Occipital lobe (tissue), 2 donors: ENCODE results near the gene TLX2. TPM values are rescaled to one million over a fixed set of nuclear protein-coding genes. Genes with fewer than 3 reads are reported as not detected.

Experiments used
- DNase-seq: peaks from one replicate; lab custom pipeline; 2025; lab: John Stamatoyannopoulos, UW
- total RNA-seq: library from RNA; depleted of rRNA; stranded (reverse); fragments of >200 nt; gene quantifications from one replicate; pipeline ENCODE4 v1.2.3, GENCODE V29; 2014

Gene TLX2
- total RNA-seq, 1 donor from 2014 or later, result not detected

DNA sequence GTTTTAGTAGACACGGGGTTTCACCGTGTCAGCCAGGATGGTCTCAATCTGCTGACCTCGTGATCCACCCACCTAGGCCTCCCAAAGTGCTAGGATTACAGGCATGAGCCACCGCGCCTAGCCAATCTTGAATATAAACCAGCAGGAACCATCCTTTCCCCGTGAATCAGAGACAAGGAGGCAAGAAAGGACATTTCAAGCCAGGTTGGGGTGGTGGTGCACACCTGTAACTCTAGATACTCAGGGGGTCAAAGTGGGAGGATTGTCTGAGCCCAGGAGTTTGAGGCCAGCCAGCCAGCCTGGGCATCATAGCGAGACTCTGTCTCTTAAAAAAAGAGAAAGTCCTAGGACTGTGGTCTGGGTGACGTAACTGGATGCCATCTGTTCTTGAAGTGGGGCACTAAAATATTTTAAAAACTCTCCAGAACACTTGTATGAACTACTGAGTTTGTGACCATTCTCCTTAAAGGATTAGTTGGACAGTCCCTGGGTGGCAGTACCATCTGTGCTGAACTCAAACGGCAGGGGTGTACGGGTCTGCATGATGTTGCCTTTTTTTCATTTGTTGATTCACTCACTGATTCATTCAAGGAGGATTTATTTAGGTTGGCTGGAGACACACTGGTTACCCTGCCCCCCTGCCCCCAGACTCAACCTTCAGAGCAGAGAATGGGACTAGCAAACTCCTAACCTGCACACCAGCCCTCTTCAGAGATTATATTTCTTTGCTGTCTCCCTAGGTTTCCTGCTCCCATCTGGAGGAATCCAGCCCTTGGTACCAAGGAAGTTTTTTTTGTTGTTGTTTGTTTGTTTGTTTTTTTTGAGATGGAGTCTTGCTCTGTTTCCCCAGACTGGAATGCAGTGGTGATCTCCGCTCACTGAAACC is 2.9 kb upstream of the TLX2 start:
- DNase-seq, result no peak

DNA sequence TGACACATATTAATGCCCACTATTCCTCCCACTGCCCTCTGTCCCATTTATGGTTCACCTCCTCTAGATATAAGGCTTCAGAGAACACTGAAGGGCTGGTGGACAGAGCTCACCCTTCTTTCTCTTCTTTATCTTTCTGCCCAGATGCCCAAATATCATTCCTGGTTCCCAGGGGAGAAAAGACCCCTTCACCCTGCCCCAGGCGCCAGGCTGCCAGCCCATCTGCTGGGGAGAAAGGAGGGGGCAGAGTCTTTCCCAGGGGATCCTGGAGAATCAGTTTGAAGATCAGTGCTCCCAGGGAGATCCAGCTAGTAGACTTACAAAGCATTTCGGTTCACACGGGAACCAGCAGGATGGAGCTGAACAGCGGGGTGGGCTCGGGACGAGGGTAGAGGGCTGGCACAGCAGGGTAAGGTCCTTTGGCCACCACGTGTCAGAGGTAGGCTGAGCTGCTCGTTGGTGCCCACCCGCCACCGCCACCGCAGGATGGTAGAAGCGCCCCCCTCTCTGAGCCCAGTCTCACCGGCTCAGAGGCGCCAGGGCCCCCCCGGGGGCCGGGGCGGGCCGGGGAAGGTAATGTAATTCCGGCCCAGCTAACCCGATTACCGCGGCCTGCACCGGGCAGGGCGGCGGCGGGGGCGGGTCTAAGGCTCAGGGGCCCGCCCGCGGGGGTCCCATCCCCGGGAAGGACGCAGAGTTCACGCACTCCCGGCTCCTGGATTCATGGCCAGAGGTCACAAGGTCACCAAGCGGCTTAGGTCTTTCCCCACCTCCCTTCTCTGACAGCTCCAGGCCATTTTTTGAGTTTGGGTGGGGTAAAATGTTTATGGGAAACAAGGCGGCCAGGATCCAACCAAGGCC is 1.3 kb upstream of the TLX2 start:
- DNase-seq, result no peak

DNA sequence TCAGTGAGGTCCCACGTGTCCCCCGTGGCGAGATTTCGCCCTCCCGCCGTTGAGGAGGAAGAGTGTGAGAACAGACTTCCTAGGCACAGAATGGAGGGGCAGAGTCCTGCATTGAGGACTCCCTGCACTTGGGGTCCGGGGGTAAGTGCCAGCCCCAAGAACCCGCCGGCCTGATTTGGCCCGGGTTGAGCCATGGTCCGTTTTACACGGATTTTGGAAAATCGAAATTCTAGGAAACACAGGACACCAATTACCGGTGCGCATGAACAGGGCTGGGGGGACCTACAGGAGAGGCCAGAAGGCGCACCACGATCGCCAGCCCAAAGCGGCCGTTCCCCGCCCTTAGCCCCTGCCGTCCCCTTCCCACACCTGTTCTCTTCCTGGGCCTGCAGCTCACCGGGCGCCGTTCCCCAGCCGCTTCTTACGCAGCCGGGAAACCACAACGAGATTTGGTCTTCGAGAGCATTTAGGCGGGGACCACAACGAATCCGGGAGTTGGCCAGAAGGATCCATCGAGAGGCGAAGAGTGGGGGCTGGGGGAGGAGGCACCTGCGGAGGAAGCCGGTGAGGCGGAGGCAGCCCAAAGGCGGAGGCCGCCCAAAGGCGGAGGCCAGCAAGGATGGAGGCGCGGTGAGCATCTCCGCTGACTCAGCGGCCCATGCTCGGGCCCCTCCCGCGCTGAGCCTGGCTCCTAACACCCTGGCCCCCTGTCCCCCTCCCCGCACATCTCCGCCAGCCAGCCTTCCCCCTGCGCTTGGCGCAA is 464 bp upstream of the TLX2 start:
- no peak for DNase-seq

DNA sequence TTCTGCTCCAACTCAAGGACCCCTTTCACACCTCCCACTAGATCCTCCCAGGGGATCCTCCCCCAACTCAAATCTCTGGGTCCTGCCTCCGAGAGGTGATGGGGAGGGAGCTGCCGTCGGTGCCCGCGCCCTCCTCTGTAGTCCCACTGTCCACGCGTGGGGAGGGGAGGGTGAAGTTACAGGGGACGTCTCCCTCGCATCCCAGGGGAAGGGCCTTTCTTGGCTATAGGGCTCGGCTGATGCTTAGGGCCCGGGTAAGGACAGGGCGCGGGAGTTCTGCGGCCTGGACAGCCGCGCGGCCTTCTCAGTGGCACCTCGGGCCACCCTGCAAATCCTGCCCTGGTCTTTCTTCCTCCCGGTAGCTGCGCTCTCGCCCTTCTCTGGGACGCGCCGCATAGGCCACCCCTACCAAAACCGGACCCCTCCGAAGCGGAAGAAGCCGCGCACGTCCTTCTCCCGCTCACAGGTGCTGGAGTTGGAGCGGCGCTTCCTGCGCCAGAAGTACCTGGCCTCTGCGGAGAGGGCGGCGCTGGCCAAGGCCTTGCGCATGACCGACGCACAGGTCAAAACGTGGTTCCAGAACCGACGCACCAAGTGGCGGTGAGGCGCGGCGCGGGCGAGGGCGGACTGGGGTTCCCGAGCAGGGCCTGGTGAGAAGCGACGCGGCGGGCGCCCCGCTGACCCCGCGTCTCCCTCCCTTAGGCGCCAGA is 1.2 kb downstream of the TLX2 start:
- no peak for DNase-seq

DNA sequence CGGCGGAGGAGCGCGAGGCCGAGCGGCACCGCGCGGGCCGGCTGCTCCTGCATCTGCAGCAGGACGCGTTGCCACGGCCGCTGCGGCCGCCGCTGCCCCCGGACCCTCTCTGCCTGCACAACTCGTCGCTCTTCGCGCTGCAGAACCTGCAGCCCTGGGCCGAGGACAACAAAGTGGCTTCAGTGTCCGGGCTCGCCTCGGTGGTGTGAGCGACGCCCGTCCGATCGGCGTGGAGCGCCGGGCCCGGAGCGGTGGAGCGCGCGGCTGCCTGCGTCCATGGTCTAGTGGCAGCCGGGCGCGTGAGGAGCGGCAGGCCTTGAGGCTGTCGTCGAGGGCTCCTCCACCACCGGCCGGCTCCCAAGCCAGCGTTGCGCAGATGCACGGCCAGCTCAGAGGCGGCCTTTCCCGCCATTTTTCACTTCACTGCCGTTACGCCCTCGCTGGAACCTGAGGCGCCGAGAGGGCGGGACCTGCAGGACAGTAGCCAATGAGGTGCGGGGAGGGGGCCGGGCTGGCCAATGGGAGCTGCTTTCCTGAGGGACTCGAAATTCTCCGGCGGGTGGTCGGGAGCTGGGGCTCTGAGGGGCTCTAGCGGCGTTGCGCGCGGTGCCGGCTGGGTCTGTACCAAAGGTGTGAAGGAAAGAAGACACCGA is 1.9 kb downstream of the TLX2 start:
- no peak for DNase-seq

DNA sequence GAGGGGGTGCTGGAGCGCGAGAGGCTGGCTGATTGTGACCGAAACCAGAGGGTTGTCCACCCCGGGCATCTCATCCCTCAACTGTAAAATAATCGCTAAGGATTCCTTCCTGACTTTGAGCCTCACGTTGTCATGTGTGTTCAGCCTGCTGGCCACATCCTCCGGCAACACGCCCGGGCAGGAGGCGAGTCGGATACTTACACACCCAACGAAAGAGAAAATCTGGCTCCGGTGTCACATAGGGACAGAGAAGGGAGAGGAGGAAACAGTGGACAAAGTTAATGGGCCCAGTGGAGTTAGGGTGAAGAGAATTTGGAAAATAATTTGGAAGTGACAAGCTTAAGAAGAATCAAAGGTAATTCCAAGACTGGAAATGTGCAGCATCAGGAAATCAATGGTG is 2.4 kb downstream of the TLX2 start:
- DNase-seq, result no peak

DNA sequence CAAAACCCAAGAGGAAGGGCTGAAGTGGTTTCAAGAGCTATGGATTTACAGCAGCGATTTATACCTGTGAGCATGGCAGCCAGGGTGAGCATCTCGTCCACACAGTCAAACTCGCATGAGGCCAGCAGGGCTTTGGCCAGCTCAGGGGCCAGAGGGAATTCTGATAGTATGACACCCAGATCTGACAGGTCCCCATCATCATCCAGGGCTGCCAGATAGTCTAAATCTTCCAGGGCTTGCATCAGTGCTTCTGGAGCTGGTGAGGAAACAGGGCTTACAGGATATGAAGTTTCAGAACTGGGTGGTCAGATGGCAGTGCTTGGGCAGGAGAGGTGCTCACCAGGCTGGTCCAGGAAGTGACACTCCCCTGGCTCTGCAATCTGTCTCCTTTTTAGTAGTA is 8.3 kb downstream of the TLX2 start:
- no peak for DNase-seq

DNA sequence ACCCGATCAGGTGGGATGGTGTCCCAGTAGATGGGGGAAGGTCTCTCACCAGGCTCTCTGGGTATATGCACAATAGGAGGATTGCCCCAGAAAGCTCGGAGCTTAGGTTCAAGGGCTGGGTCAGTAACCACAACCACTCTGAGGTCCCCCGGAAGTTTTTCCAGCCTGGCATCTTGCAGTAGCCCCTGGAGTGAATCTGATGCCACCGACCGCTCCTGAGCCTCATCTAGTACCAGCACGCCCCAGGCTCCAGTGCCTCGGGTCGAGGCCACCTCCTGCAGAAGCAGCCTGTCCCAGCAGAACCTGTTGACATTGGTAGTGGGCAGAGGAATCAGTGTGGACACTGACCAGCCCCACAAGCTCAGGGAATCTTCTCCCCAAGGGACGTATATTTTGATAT is 9.8 kb downstream of the TLX2 start:
- DNase-seq, result no peak

DNA sequence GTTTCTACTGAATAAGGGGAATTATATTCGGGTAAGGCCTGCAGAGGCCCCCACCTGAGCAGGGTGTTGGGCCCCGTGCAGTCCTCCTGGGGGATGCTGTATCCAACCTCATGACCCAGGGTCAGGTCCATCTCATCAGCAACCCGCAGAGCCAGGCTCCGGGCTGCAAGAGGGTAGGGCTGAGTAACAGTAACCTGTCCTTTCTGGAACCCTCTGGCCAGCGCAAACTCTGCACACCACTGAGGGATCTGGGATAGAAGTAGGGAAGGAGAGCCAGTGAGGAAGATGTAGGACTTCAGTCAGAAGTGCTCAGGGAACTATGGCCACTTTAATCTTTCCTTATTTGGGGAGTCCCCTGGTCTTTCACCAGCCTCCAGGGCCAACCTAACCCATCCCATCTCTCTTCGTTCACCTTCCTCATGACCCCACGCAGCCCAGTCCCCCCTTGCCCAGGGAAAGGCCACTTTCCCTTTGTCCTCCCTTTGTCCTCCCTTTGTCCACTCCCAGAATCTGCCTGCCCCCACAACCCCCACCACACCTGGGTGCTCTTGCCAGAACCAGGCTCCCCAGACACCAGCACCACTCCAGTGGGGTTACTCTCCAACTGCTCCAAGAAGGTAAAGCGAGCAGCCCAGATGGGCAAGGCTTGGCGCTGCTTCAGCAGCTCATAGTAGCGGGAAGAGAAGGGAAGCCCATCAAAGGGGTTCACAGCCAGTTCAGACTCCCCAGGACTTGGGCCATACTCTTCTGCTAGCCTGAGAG is 10.9 kb downstream of the TLX2 start:
- DNase-seq, result no peak

DNA sequence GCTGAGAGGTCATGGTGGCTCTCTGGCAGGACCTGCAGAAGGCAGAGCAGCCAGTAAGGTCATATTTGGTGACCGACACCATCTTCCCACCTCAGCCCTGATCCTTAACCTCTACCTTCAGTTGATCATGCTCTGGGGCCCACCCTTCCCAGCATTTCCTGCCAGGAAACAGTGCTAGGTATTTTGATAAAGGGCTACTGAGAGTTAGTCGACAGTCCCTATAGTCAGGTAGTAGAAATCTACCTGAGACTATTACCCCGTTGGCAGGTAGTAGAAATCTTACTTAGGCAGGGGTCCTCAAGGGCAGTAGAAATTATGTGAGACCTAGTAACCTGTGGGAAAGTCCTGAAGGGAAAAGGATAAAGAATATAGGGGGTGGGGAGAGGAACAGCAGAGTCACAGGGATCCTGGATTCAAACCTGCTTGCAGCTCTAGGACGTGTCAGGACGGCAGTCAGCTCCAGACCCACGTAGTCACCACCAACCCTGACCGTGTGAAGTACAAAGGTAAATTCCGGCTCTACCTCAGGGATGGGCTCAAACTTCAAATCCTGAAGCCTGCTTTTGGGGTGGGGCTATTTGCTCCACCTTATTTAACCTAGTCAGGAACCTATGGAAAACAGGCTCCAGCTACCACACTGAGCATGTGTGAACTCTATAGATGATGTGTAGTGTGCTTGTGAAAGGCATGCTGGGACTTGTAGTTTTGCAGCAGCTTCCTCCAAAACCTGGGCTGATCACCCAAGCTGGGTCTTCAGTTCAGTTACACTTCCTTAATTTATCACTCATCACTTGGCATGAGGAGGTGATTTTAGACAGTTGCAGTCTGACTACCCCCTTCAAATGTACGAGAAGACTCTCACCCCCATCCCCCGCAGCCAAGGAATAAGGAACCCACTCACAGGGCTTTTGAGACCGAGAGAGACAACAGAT is 11.7 kb downstream of the TLX2 start, which contains the start of gene DQX1:
DQX1 (minus strand) TSS at position 515 of the 932 bp plus-strand sequence; CDS start at position 13, 502 bp downstream.
- DNase-seq, result no peak

DNA sequence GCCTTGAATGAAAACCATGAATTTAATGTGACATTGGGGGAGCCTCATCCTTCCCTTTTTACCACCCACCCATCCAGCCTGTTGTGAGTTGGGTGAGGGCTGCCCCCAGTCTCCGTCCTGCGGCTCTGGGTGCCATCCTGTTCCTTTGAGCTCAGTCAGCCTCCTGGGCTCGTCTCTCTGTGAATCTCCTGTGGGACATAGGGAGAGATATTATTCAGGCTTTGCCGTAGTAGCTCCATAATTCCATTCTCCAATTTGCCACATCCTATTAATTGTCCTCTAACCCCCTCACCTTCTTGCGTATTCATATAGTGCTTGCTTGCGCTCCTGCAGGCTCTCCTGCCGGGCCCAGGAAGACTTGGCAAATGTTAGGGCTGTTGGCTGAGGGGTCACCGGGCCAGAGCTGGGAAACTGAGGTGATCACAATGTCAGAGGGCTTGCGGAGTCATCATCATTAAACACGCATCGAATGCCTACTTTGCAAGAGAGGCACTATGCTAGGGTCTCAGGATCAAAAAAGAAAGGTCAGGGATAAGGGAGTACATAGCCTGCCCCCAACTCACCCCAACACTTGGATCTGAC is 12.5 kb downstream of the TLX2 start:
- DNase-seq, result no peak

DNA sequence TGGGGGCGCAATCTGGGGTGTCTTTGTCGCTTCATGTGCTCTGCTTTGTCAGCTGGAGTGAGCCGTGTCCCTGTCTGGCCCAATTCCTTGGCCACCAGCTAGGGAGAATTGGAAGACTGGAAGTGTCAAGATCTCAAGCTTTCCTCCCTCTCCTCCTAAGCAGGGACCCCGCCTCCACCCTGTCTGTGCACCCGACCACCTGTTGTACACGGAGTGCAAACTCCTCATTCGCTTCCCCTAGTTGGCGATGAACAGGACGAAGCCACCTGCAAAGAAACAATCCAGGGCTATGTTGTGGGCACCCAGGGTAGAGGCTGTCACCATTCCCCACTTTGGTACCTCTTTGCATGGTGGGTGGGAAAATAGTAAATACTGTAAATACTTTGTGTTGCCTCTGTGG is 13.5 kb downstream of the TLX2 start:
- DNase-seq, result no peak

DNA sequence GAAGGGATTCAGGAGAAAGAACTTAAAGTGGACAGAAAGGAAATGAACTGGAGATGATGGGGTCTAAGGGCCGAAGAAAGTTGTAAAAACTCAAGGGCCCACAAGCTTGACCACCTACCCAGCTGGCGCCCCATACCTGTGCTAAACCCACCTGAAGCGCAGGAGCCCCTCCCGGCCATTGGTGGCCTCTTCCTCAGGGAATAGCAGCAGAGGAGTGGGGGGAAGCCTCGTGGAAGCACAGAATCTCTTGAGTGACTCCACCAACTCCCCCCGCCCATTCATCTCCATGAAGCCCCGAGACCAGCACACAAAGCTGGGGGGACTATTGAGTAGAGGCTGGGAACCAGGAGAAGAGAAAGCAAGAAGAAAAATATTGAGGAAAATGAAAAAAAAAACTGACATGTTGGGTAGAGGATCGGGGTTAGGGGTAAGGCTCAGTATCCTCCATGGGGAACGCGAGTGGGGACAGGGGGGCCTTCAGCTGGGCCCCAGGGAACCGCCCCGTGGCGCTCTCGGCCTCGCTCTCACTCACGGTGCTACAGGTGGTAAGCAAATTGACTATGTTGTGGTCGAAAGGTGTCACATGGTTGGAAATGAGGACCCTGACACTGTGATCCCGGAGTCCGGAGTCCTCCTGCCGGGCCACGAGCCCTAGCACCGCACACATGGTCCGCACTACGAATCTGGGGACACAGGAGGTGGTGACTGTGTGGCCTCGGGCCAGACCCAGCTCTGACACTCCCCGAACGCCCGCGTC is 14.5 kb downstream of the TLX2 start:
- DNase-seq, result no peak

DNA sequence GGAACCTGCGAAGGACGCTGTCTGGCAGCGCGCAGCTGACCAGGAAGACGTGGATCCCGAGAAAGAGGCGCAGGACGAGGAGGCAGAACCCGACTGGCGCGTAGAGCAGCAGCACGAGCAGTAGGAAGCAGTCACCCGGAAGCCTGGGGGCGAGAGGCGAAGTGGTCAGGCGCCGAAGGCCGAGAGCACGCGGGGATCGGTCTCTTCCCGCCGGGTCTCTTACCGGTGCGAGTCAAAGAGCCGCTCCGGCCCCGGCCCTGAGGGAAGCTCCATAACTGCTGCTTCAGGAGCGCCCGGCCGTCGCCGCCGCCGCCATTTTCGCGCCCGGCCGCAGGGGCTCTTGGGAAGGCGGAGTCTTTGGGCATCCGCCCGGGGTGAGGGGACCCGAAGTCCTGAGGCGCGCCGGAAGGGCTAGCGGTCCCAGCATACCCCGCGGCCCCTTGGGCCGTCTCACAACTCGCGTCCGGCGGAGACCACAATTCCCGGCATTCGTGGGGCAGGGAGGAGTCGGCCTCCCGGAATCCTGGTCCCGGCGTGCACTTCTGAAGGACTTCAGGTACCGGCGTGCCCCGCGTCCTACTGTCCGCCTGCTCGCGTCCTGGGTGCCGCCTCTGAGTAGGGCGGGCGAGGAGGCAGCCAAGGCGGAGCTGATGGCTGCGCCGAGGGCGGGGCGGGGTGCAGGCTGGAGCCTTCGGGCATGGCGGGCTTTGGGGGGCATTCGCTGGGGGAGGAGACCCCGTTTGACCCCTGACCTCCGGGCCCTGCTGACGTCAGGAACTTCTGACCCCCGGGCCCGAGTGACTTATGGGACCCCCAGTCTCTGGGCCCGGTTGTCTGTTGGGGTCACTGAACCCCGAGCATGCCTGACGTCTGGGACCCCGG is 15.3 kb downstream of the TLX2 start, which contains the start of the genes AUP1 and HTRA2:
AUP1 (minus strand) TSS at position 350 of the 882 bp plus-strand sequence; CDS start at position 273, 77 bp downstream.
HTRA2 (plus strand) TSS at position 577 of the 882 bp plus-strand sequence; CDS start at position 651, 74 bp downstream.
- DNase-seq, result peak; percentile 99

DNA sequence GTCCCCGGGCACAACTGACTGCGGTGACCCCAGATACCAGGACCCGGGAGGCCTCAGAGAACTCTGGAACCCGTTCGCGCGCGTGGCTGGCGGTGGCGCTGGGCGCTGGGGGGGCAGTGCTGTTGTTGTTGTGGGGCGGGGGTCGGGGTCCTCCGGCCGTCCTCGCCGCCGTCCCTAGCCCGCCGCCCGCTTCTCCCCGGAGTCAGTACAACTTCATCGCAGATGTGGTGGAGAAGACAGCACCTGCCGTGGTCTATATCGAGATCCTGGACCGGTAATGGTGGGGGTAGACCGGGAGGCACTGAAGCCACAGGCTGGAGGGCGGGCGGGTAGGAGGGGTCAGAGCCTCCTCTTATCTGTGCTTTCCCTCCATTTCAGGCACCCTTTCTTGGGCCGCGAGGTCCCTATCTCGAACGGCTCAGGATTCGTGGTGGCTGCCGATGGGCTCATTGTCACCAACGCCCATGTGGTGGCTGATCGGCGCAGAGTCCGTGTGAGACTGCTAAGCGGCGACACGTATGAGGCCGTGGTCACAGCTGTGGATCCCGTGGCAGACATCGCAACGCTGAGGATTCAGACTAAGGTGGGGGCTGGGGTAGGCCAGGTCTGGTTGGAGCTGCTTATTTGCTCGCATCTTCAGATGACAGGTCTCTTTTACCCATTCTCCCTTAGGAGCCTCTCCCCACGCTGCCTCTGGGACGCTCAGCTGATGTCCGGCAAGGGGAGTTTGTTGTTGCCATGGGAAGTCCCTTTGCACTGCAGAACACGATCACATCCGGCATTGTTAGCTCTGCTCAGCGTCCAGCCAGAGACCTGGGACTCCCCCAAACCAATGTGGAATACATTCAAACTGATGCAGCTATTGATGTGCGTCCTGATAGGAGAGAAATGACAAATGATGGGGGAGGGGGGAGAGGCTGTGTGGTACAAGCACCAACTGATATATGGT is 16.3 kb downstream of the TLX2 start:
- peak; percentile 20 for DNase-seq
